SU-DHL-6 (cell line): Measurements from ENCODE around the gene MNT.

Experiments used
- H2AFZ ChIP-seq: fragments of 200-600 bp; sonication (generic); 2 replicates; pipeline ENCODE4 v1.6.1; 2014; ENCODE audit warnings: low read depth, mild to moderate bottlenecking, moderate library complexity, mixed read lengths, antibody characterized with exemption, low read length; ENCODE audit not compliant: severe bottlenecking
- H3F3A ChIP-seq: fragments of 200-600 bp; shearing (Covaris generic); 2 replicates; pipeline ENCODE4 v1.6.0; 2016; ENCODE audit warnings: antibody characterized with exemption, mild to moderate bottlenecking; ENCODE audit not compliant: insufficient read depth
- H3K27ac ChIP-seq: fragments of 200-600 bp; sonication (generic); 2 replicates; pipeline ENCODE4 v1.5.1; 2016; ENCODE audit warnings: low read depth, mild to moderate bottlenecking, low read length, moderate library complexity, mixed read lengths
- H3K27me3 ChIP-seq: fragments of 200-600 bp; sonication (generic), shearing (Covaris generic); 2 replicates; pipeline ENCODE4 v1.6.0; 2014; ENCODE audit warnings: mild to moderate bottlenecking, low read length
- H3K36me3 ChIP-seq: fragments of 200-600 bp; sonication (generic); 2 replicates; pipeline ENCODE4 v1.6.1; 2014; ENCODE audit warnings: mild to moderate bottlenecking, low read length, mixed read lengths
- H3K4me2 ChIP-seq: fragments of 300-600, 200-600 bp; shearing (Covaris generic), sonication (generic); 2 replicates; pipeline ENCODE4 v1.6.0; 2014; ENCODE audit warnings: low read length, low read depth, mild to moderate bottlenecking; ENCODE audit not compliant: poor library complexity, severe bottlenecking
- H3K4me3 ChIP-seq: fragments of 200-600 bp; sonication (generic); 2 replicates; pipeline ENCODE4 v1.5.1; 2014; ENCODE audit warnings: antibody characterized with exemption, low read length, mild to moderate bottlenecking, mixed read lengths; ENCODE audit not compliant: insufficient read depth, poor library complexity, severe bottlenecking
- H3K79me2 ChIP-seq: fragments of 200-600 bp; sonication (generic); 2 replicates; pipeline ENCODE4 v1.6.1; 2014; ENCODE audit warnings: mild to moderate bottlenecking, low read length, moderate library complexity; ENCODE audit not compliant: insufficient read depth
- H3K9ac ChIP-seq: fragments of 200-600 bp; sonication (generic); 2 replicates; pipeline ENCODE4 v1.7.0; 2014; ENCODE audit warnings: mild to moderate bottlenecking, low read length
- H3K9me2 ChIP-seq: fragments of 200-600 bp; sonication (generic); replicated peaks from 2 replicates; pipeline ENCODE4 v1.6.1; 2014; ENCODE audit warnings: low read length; ENCODE audit not compliant: insufficient read depth
- H3K9me3 ChIP-seq: fragments of 200-600 bp; sonication (generic); 2 replicates; pipeline ENCODE4 v1.6.1; 2014; ENCODE audit warnings: low read length, mixed read lengths; ENCODE audit not compliant: insufficient read depth
- H4K20me1 ChIP-seq: fragments of 200-600 bp; sonication (generic); 2 replicates; pipeline ENCODE4 v1.6.1; 2014; ENCODE audit warnings: low read depth, mild to moderate bottlenecking, antibody characterized with exemption, low read length, moderate library complexity, mixed read lengths
- CTCF ChIP-seq: fragments of 200-600 bp; sonication (generic); IDR thresholded peaks from one replicate; pipeline ENCODE4 v1.5.1; 2017; ENCODE audit warnings: antibody characterized with exemption, mild to moderate bottlenecking, low read length, moderate library complexity; ENCODE audit not compliant: insufficient read depth, poor library complexity, severe bottlenecking
- EZH2phosphoT487 ChIP-seq: fragments of 200-600 bp; sonication (generic), shearing (Covaris generic); conservative IDR thresholded peaks from 2 replicates; pipeline ENCODE4 v1.6.1; 2018; ENCODE audit warnings: mild to moderate bottlenecking, antibody characterized with exemption, low read length, moderate library complexity, mixed read lengths

The MNT gene

GRCh38 chr17:2400474-2400866 lies 390 bp downstream of the MNT start:
- peaks cover 4% of the 10 kb centered on the region; the same call in 1 of the 2 replicates for H3F3A ChIP-seq
- no peaks in the 10 kb centered on the region for H3K9me3 ChIP-seq

GRCh38 chr17:2399572-2400473 lies 1.0 kb downstream of the MNT start:
- no peaks in the 10 kb centered on the region for H3K27me3 ChIP-seq
- no peaks in the 10 kb centered on the region for H3K79me2 ChIP-seq
- peak overlapping the region; percentile 79 for H3K4me3 ChIP-seq
- no peaks in the 10 kb centered on the region for H3K9me3 ChIP-seq
- H3K9ac ChIP-seq, result peak overlapping the region; percentile 75
- peaks cover 4% of the 10 kb centered on the region; the same call in 1 of the 2 replicates for H3F3A ChIP-seq
- peaks cover 4% of the 10 kb centered on the region; the same call in 1 of the 2 replicates for H4K20me1 ChIP-seq
- H3K27ac ChIP-seq, result peak overlapping the region; percentile 72
- TF ChIP-seq CTCF (no peak), EZH2phosphoT487 (no peak)
- peak overlapping the region; percentile 78 for H2AFZ ChIP-seq
- H3K4me2 ChIP-seq, result peak overlapping the region; percentile 87
- no peaks in the 10 kb centered on the region for H3K36me3 ChIP-seq
- no peaks in the 10 kb centered on the region for H3K9me2 ChIP-seq

More at GRCh38 chr17:2400474-2400866, 390 bp downstream of the MNT start:
- peaks cover 4% of the 10 kb centered on the region; the same call in 1 of the 2 replicates for H4K20me1 ChIP-seq
- no peaks in the 10 kb centered on the region for H3K79me2 ChIP-seq
- peak overlapping the region; percentile 75 for H3K9ac ChIP-seq
- peak overlapping the region; percentile 87 for H3K4me2 ChIP-seq
- H3K27me3 ChIP-seq, result no peaks in the 10 kb centered on the region
- peak overlapping the region; percentile 78 for H2AFZ ChIP-seq
- TF ChIP-seq EZH2phosphoT487, result no peak
- no peak for TF ChIP-seq CTCF
- no peaks in the 10 kb centered on the region for H3K9me2 ChIP-seq
- H3K27ac ChIP-seq, result peak overlapping the region; percentile 72
- no peaks in the 10 kb centered on the region for H3K36me3 ChIP-seq
- peak overlapping the region; percentile 79 for H3K4me3 ChIP-seq

GRCh38 chr17:2398655-2399571 lies 1.9 kb downstream of the MNT start:
- TF ChIP-seq EZH2phosphoT487, result no peak
- TF ChIP-seq CTCF, result no peak
- no peaks in the 10 kb centered on the region for H3K9me2 ChIP-seq
- peak overlapping the region; percentile 79 for H3K4me3 ChIP-seq
- H3K36me3 ChIP-seq, result no peaks in the 10 kb centered on the region
- no peaks in the 10 kb centered on the region for H3K27me3 ChIP-seq
- H3K27ac ChIP-seq, result no peak overlapping the region
- peaks cover 4% of the 10 kb centered on the region; the same call in 1 of the 2 replicates for H3F3A ChIP-seq
- peak overlapping the region; percentile 75 for H3K9ac ChIP-seq
- H2AFZ ChIP-seq, result no peak overlapping the region
- no peaks in the 10 kb centered on the region for H3K9me3 ChIP-seq
- no peaks in the 10 kb centered on the region for H3K79me2 ChIP-seq
- H4K20me1 ChIP-seq, result peaks cover 4% of the 10 kb centered on the region; the same call in 1 of the 2 replicates
- peak overlapping the region; percentile 87 for H3K4me2 ChIP-seq
